DMS153 (cell line): ENCODE measurements around the gene NFU1.

Experiments
- DNase-seq: peaks from one replicate; lab custom pipeline; 2025; lab: John Stamatoyannopoulos, UW

The NFU1 gene

DNA sequence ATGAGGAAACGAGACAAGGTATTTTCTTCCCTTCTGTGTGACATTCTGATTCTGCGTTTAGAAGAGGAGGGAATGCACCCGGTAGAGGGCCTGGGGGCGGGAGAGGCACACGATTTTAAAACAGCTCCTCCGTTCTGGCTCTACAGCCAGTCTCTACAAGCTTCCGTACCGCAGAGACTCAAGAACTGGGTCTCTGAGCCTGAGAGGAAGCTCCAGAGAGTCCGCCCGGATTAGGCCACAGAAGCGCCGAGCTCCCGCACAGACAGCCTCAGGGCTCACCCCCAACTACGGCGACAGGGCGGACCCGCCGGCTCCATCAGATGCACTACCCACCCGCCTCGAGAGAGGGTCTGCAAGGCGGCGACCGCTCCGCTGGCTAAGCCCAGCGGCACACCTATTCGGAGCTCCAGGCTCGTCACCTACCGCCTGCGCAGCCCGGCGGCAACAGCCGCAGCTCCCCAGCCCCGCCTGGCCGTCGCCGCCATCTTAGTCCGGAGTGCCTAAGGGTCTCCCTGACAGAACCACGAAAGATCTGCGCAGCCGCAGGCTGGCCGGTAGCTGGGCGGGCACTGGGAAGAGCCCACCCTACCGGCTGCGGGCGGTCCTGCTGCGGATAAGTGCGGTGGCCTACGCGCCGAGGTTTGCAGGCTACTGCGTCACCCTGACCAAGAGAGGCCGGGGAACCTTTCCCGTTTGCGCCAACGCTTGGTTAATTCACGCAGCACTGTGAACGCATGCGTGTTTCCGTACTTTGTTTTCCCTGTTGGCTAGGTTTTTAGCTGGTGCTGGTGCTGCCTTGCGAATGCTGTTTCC lies at the start of gene NFU1:
Gene NFU1 (minus strand): TSS at position 498 of the 813 bp plus-strand sequence. CDS start 13 bp downstream, at position 485.
- DNase-seq: peak; percentile 83

DNA sequence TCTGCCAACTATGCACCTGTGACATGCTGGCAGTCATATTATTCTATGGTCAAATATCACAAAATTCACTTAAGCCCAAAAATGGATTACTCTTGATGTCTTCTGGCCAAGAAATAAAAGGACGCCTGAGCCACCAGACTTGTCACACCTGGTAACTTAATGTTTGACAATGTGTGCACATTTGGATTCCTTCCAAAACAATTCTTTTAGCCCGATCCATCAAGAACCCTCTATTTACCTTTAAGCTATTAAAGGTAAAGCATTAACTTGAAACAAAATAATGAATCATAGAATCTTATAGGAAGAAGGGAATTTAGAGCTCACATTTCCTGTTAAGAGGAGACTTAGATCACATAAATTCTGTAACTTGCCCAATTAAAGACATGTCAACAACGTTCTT lies 46.5 kb upstream of the NFU1 start:
- DNase-seq: peak; percentile 69

DNA sequence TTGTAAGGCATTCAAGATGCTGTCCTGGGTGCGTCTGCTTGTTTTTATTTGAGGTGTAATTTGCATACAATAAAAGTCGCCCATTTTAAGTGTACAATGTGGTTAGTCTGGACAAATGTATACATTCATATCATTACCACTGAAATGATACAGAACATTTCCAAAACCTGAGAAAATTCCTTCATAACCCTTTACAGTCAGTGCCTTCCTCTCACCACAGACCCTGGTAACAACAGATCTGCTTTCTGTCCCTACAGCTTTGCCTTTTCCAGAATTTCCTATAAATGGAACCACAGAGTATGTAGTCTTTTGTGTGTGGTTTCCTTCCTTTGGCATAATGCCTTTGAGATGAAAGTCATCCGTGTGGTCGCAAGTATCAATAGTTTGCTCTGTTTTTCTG lies 45.8 kb upstream of the NFU1 start:
- no peak for DNase-seq

DNA sequence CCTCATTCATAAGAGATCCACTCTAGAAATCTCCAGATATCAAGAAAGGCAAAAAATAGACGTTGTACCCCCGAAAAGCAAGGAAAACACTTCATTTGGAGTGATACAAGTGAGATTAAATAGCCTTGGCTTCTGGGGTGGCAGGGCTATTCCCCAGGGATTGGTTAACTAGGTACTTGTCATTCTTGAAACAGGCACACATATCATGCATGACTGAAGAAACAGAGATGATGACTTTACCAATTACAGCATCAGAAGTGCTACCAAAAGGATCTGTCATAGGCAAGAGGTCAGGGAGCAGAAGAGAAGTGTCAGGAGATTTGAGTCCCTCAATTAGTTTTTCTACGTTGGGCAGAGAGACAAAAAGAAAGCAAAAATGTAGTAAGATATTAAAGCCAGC lies 45.2 kb upstream of the NFU1 start:
- DNase-seq: no peak

DNA sequence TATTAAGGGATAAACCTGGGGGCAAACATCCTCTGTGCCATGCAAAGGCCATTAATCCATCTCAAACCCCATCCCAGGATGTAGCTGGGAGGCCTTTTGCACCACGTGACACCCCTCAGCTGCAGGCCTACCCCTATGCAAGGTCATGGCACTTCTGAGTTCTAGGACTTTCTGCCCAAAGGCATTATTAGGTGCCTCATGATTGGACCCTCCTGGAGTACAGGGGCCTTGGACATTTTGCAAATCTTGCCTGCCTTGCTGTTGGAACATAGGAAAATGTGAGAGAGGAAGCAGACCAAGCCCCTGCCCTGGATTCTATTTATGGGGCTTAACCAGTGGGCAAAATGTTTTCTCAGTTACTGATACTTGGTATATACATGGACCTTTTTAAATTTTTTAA lies 44.2 kb upstream of the NFU1 start:
- DNase-seq: no peak

DNA sequence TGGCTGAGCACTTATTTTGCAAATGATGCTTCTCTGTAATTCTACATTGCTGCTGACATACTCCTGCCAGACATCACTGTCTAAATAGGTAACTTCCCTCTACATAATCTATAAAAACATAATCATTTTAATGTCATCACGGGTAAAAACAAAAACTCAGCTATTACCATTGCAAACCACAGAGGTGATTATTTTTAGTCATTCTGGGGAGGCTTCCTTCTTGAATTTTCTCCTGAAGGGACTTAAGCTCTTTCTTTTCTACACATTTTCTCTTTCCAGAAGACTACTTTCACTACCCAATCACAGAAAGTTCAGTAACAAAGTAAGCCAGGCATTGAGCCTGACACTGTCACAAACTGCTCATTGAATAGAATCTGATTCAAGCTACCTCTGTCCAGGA lies 40.4 kb upstream of the NFU1 start:
- DNase-seq: no peak

DNA sequence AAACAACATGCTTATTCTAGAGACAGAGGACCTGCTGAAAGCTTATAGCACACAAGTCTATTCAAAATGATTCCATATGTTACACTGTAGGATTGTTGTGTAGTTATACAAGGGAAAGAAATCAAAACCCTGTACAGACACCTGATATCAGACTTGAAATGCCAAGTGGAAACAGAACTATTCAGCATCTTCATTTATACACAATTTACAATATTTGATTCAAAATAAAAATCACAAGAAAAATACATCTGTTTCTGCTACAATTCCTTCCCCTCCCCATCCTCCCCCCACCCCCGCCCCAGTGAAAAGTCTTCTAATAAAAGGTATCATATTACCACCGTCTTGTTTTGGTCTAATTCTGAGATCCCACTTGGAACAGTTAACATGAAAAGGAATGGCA lies 37.5 kb upstream of the NFU1 start:
- no peak for DNase-seq

DNA sequence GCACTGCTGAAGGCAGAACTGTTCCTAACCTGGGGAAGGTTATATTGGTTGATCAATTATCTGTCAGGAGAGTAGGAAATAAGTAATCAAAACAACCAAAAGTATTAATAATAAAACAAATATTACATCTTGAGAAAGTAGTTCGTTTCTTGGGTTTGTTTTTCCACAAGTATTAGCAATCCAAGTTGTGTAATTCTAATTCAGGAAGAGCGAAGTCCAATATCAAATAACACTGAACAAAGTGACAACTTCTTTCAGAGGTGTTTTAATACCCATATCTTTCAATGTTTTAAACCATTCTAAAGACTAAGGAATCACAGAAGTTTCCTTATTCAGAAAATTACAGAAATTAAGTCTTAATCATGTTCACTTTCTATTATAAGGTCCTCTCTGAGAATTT lies 34.6 kb upstream of the NFU1 start:
- DNase-seq: no peak

DNA sequence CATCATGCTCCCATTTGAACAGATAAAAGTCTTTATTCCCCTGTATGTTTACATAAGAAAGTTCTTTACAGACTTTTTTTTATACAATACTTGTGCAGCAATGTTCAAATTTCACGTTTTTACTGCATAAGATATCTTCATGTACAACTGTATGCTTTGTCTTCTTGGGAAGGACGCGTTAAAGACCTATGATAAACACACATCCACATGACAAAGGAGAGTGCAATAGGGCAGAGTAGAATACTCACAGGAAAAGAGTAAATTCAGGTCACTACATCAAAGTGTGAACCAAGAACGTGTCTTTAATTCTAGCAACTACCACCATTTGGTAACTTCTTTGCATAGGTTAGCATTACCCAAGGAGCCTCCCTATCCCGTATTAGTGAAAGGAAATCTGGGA lies 33.7 kb upstream of the NFU1 start:
- no peak for DNase-seq

DNA sequence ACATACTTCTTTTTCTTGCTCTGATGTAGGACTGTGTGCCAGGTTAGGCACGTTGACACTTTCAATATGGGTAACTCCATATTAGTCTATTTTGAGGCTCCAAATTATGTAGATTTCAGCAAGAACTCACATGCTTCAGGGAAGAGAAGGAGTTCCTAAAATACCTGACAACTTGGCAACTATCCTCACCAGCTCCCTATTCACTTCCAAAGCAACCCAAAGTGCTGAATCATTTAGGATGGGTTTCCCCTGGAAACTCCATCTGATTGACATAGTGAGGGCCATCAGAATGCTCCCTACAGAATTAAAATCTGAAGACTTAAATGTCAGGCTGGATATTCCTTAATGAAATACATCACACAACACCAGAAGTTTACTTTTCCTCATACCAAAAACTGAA lies 32.5 kb upstream of the NFU1 start:
- no peak for DNase-seq

DNA sequence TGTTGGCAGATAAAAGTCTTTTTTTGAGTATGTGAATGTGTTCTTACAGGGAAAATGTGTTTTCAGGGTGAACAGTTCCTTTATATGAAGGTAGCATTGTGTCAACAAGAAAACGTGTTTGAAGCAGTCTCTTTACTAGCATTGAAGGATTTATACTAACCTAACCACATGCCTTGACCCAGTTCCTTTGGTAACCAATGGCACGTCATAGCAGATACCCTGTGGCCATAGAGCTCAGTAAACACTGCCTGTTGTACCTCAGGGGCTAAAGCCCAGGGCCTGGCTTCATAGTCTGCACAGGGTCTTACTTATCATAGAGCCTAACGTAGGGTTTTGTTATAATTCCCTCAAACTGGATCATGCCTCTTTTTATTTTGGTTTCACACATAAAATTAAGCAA lies 32.1 kb upstream of the NFU1 start:
- no peak for DNase-seq

DNA sequence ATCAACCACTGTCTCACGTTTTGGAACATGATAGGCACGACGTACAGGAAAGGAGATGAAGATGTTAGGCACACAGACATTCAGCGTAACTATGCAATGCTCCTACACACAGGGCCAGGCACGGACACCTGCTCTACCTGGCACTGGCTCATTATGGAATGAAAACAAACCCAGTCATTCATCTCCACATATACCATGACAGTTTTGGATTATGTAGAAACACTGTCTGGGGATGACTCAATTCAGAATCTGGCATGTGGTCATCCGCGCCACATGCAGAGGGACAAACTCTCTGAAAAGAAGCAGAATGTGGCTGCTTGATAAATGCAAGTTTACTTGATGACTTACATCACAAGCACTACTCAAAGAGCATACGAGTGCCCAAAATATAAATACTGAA lies 29.5 kb upstream of the NFU1 start:
- DNase-seq: no peak

DNA sequence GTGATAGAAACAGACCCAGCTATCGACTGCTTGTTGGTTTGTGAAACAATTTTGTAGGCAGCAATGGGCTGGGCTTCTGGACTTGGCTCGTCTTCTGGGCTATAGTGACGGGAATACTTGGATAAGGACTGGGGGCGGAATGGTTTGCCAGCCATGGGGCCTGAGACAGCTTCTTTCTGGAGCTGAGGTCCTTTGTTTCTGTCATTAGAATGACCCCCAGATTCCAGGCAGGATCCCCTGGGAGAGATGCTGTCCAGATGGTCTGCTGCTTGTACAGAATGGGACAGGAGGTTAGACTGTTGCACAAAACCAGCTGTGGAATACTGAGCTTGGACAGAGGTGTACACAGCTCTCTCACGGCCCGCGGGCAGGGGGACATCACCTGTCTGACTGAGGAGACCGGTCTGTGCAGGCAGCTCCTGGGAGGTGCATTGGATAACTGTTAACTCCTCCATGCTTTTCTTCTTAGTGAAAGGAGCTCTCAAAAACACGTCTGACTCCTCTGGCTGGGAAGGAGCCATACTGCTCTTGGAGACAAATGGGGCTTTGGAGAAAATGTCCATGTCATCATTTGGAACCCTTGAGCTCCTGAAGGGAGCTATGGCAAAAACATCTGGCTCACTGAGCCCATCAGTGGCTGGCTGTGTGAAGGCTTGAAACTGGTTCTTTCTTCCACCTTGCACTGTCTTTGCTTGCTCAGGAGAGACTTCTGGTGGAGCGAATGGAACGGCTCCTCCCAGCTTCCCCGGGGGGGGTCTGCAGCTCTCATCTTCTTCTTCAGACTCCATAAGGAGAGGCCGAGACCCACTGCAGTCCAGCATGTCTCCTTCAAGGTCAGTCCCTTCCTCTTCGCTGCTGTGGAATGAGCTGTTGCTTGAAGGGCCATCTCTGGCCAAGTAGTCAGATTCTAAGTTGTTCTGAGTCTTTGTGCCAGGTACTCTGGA lies 28.6 kb upstream of the NFU1 start:
- DNase-seq: no peak

DNA sequence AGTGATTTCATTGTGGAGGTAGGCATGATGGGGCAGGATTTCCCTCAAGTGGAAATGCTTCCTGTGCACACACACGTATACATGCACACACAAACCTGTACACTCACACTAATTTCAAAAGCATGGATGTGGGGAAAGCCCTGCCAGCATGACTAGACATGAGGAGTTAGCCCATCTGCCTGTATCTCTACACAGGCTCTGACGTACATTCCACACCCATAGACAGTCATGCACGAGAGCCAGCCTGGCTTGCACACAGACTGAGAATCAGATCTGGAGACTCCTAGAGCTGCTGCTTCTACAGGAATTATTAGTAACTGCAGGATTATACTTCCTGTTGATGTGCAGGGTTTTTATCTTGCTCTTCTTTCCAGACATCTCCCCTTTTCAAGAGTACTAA lies 27.3 kb upstream of the NFU1 start:
- no peak for DNase-seq

DNA sequence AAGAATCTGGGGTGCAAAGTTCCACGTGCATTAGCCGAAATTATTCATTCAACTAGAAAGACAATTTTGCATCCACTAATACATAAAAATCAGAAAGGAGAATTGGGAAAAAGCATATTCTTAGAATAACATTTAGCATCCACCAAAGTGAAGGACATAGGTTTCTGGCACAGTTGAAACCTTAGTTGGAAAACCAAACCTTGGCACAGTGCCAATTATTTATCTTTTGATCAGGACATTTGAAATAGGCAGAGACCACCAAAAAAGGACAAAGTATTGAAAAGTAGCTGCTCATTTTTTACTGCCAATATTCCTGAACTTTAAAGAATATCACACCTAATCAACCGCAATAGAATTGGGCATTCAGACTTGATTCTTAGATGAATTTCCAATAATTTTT lies 25.5 kb upstream of the NFU1 start:
- DNase-seq: no peak

DNA sequence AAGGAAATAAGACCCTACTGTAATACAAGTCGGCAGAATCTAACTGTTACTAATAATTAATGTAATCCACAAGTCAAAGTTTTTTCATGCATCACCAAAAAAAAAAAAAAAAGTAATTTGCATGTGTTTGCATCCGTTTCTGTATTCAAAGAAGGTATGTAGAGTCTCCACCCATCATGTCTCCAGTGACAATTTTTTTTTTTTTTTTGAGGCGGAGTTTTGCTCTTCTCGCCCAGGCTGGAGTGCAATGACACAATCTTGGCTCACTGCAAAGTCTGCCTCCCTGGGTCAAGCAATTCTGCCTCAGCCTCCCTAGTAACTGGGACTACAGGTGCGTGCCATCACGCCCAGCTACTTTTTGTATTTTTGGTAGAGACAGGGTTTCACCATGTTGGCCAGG lies 24.2 kb upstream of the NFU1 start:
- no peak for DNase-seq

DNA sequence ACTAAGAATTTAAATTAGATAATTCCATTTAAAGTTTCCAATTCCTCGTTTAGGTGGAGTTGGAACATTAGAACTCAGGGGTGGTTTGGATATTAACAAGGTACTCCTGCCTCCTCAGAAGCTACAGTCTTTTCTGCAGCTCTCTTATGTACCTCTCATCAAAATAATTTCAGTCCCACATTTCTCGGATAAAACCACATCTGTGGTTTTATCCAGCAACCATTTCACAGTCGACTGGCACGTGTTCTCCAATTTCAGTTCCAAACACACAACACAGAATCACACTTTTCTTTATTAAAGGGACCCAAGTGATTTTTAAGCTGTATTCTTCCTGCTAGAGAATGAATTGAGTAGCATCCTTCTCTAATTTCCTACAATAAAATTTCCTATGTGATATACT lies 22.7 kb upstream of the NFU1 start:
- no peak for DNase-seq

DNA sequence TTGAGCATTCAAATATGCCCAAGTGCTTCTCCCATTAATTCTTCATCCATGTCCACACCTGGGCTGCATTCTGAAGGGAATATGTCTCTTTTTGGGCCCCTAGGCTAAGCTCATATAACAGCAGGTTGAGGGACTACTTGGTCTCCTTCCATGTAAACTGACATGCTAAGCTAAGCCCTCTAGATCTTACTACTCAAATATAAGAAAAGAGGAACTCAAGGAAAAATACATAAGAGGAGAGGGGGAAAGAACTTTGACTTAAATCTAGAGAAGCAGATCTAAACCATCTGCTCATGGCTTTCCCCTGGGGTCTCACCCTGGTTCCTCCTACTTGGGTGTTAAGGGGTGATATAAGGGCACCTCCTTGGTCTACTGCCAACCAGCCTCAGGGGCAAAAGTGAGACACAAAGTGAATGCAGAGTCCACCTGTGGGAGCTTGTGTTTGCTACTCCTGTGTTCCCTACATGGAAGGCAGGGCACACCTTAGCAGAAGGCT lies 19.8 kb upstream of the NFU1 start:
- no peak for DNase-seq

DNA sequence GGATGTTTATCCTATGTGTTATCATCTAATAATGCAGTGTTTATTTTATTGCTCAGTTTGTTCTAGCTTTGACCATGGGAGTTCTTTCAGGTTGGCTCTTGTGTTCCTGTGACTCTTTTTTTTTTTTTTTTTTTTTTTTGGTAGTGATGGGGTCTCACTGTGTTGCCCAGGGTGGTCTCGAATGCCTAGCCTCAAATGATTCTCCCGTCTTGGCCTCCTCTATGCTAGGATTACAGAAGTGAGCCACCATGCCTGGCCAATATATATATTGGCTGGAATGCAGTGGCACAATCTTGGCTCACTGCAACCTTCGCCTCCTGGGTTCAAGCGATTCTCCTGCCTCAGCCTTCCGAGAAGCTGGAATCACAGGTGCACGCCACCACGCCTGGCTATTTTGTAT lies 18.9 kb upstream of the NFU1 start:
- DNase-seq: no peak

DNA sequence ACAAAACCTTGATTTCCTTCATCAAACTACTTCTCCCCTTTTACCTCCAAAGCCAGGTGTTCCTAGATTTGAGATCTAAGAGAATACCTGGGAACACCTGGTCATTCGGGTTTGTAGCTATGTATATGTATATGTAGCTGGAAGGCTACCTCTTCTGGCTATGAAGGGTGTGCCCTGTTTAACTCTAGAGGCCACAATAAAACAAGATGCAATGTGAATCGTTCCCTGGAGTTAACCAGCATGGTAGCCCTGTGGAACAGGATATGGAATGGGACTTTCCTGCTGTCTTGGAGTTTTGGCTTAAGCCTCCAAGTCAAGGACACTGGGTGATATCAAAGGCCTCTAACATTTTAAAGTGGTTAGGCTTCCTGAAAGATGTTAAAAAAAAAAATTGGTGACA lies 17.7 kb upstream of the NFU1 start:
- no peak for DNase-seq

DNA sequence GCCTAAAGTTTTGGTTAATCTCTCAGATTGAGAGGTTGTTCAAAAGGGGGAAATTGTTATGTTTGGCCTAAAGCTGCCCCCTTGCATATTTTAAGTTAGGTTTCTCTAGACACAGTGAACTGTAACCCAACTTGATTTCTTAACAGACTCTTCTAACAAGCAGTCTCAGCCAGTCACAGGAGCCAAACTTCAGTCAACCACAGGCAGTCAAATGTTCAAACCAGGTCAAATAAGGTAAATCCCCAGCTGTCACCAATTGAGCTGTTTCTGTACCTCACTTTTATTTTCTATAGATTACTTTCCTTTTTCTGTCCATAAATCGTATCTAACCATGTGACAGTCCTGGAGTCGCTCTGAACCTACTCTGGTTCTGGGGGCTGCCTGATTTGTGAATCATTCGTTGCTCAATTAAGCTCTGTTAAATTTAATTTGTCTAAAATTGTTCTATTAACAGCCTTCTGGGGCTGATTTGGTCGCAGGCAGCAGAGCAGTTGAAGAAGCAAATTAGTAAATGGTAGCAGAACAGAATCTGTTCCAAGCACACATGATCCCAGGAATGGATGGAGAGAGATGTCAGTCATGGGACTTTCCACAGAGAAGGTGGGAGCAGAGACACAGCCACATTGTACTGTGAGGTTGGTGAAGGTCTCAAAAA lies 16.4 kb upstream of the NFU1 start:
- no peak for DNase-seq

DNA sequence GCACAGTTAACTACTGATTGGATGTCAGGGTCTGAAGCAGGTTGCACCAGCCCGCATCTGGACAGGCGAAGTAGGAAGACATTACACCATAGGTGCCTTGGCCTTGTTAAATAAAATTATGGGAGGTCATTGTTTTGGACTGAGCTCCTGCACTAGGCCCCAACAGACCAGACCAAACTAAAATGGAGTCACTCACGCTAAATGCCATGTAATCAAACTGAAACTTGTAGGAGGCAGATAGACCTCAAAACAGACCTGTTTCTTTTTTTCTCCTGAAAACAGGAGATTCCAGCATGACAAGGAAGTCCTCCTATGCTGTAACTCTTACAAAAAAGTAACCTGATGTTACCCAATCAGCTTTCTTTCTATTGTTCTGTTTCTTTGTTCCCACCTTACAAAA lies 15.5 kb upstream of the NFU1 start:
- DNase-seq: no peak
